HCEC 1CT (cell line): ENCODE results near the gene ACBD5.

Source experiments
- DNase-seq: peaks from one replicate; pipeline ENCODE4 v3.0.0-alpha.2; 2017

Gene ACBD5

DNA sequence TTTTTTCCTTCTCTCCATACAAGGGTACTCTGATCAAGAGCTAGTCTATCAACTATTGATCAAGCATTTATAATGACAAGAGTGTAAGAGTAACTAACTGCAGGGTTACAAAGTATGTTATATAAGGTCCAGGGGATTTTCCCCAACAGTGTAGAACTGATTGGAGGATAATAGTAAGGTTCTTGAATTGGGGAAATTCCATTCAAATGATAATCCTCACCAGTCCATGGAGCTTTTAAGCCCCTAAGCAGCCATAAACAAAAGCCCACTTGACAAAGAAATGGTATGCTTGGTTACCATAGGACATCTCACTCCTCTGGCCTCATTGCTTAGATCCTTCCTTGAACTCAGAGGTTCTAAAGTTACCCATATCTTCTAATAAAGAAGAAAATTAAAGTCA lies 94.7 kb downstream of the ACBD5 start:
- DNase-seq: no peak
